Amniotic epithelial cell (primary cell): ENCODE measurements around the gene EYA2.

ENCODE experiments used
- DNase-seq: peaks from one replicate; pipeline ENCODE4 v3.0.0-alpha.2; 2010; ENCODE audit warnings: low read depth

The EYA2 gene

GRCh38 chr20:47007826-47008655, 113.4 kb downstream of the EYA2 start:
- no peak for DNase-seq

- no peak for DNase-seq
Observed at GRCh38 chr20:47008842-47009518, 114.3 kb downstream of the EYA2 start.

- DNase-seq: no peak
Observed at GRCh38 chr20:47009784-47010183, 115.1 kb downstream of the EYA2 start.

DNA sequence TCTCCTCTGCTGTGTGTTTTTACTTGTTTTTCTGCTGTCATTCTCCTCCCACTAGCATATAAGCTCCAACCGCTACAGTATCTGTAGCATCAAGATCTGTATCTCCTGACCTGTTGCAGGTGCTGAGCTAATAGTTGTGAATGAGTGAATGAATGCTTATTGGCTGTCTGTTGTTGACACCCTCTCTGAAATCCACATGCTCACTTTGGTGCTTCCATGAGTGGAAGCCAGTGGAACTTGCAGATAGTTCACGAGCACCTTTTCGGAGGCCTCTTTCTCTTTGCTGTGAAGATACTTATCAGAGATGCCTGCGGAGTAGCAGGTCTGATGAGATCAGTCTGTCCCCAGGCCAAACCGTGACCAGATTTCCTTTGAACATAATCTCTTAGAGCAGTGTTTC, 117.3 kb downstream of the EYA2 start:
- no peak for DNase-seq

DNA sequence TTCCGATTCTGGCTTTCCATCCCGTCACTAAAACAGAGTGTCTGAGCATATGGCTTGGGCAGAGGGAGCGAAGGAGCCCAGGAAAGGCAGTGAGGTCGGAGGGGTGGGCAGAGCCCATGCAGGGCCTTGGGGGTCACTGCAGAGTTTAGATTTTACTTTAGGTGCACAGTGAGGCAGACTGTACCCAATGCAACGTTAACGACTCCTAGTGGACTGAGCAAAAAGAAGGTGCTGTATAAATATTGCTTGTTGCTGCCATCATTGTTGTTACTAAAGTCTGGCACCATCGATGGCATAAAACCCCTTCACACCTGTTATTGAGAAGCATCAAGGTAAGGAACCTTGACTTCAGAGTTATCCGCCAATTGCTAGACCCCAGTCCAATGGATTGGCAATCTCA, 119.0 kb downstream of the EYA2 start:
- no peak for DNase-seq

GRCh38 chr20:47016068-47016664, 121.5 kb downstream of the EYA2 start:
- DNase-seq: peak; percentile 2

DNA sequence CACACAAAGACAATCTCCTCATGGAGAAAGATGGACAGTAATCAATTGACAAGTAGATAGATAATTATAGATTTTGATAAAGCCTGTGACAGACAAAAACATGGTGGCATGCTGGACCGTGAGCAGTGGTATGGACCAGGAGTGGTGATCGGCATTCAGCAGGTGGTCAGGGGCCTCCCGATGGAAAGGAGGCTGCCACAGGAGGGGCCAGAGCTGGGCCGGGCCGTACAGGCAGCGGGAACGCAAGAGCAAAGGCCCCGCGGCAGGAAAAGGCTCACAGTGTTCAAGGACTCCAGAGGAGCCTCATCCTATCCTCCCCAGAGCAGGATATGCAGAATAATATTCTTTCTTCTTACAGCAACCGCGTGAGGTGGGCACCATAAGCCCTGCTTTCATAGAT, 123.7 kb downstream of the EYA2 start:
- no peak for DNase-seq

- peak; percentile 4 for DNase-seq
Observed at GRCh38 chr20:47019121-47019824, 124.6 kb downstream of the EYA2 start.

GRCh38 chr20:47020231-47020630, 125.6 kb downstream of the EYA2 start:
- no peak for DNase-seq

DNA sequence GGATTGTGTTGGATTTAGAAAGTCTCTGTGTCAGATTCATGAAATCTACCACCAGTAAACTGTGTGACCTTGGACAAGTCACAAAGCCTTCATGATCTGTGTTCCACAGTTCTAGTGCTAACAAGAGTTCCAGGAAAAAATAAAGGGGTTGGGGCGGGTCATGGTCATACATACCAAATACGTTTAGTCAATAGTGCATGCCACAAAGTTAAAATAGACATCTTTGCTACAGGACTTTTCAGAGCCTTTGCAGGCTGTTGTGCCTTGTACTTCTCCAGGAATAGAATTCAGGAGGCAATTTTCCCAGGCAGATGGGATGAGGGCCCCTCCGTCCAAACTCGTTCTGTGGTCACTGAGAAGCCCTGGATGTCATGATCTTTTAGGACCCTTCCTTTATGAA, 127.2 kb downstream of the EYA2 start:
- no peak for DNase-seq

DNA sequence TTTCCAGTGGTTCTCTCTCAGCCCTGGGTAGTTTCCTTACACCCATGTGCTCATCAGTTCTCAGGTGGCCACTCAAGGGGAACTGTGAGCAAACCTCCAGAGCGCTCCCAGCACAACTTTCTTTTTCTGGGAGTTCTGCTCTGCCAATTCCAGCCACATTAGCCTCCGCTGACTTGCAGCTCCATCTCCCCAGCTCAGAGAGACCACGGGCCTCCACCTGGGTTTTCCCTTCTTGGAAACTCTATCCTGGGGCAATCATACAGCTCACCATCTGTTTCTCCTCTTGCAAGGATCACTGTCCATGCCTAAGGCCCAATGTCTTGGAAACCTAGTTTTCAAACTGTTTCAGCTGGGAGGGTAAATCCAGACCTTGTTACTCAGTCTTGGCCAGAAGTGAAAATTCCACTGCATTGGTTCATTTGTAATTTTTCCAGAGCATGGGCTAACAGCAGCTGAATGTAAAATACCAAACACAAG, 129.9 kb downstream of the EYA2 start:
- no peak for DNase-seq

DNA sequence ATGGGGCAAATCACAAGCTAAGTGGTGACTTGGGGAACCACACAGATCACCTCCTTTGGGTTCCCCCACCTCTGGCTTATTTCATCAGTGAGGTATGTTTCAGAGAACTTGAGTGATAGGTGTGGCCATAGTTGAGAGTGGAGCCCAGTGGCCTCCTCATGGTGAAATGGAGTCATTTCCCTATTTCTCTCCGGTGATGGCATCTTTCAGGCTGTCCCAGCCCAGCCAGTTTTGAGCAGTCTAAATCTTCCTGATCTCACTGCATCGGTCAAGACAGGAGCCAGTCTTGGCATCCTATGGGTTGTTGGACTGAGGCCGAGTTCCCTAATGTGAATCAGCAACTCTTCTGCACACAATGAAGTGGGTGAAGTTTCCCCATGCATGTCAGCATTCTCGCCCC, 132.4 kb downstream of the EYA2 start:
- no peak for DNase-seq

DNA sequence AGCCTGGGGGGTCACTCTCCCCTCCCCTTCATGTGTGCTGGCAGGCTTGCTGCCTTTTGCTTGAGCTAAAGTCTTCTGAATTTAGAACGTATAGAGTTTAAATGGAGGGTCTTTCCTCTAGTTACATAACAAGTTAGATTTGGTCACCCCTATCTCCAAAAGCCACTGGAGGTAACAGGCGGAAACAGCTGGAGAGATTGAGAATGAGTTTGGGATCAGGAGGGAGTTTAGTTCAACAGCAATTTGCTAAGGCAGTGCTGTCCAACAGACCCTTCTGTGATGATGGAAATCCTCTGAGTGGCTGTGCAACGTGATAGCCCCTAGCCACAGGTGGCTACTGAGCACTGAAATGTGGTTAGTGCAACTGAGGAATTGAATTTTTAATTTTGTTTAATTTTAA, 132.8 kb downstream of the EYA2 start:
- no peak for DNase-seq

DNA sequence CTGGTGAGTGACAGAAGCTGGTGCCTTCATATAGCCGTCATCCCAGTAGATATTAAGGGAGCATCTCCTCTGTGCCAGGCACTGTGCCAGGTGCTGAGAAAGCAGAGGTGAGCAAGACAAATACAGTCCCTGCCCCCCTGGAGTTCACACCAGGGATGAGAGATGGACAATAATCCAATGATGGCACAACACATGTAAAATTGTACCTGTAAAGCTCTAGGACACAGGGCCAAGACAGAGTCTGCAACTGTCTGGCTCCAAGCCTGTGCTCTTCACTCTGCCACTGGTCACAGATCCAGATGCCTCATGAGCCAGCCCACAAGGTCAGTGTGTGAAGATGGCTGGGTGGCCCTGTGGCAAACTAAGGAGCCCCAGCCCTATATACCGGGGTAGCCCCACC, 133.8 kb downstream of the EYA2 start:
- no peak for DNase-seq

- no peak for DNase-seq
Observed at GRCh38 chr20:47029845-47030244, 135.2 kb downstream of the EYA2 start.

DNA sequence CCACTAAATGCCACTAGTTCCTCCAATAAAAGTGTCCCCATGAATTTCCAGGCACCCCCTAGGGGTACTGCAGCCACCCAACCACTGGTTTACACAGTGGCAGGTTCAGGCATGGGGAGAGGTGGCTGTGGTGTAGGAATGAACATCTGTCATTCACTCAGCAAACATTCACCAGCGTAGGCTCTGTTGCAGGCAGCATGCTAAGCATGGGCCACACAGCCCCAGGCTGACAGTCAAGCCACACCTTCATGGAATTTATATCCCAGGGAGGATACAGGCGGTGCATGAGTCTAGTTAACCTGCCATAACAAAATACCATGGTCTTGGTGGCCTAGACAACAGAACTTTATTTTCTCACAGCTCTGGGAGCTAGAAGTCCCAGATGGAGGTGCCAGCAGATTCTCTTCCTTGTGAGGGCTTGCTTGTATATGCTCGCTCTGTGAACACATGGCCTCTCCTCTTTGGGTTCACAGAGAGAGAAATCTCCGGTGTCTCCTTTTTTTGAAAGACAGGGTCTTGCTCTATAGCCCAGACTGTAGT, 135.7 kb downstream of the EYA2 start:
- no peak for DNase-seq

GRCh38 chr20:47031004-47031403, 136.4 kb downstream of the EYA2 start:
- no peak for DNase-seq

DNA sequence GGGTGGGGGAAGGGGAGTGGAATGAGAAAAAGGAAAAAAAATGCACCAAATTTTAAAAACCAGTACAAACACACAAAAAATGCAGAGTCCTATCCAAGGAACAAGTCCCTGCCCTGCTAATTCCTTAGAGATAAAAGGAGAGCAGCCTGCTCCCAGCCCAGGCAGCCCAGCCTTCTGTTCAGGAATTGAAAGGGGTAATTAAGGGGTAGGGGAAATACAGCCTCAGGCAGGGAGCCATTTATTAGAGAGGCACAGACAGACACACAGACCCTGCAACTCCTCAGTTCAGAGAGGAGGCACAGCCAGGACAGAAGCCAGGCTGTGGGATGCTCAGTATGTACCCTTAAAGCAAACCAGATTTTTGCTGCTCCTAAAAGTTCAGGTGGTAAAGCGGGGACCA, 137.2 kb downstream of the EYA2 start:
- no peak for DNase-seq

- no peak for DNase-seq
Observed at GRCh38 chr20:47032933-47033578, 138.4 kb downstream of the EYA2 start.

- DNase-seq: no peak
Observed at GRCh38 chr20:47033665-47034064, 139.0 kb downstream of the EYA2 start.

GRCh38 chr20:47035026-47035590, 140.5 kb downstream of the EYA2 start:
- DNase-seq: no peak
